SK-N-SH treated with all-trans-retinoic acid at 6 μM for 48 hours (cell line): ENCODE data around the gene PGS1.

Experiments used
- CSDC2 ChIP-seq: fragments of 250-450 bp; sonication (Bioruptor Pico); IDR thresholded peaks from 2 replicates; pipeline ENCODE4 v1.5.0; 2020; ENCODE audit warnings: mild to moderate bottlenecking, moderate library complexity
- PATZ1 ChIP-seq: fragments of 250-450 bp; sonication (Bioruptor Pico); IDR thresholded peaks from 2 replicates; pipeline ENCODE4 v1.8.0; 2020; ENCODE audit warnings: mild to moderate bottlenecking, moderate library complexity, borderline replicate concordance
- RARB ChIP-seq: fragments of 250-450 bp; sonication (Bioruptor Pico); IDR thresholded peaks from 2 replicates; pipeline ENCODE4 v1.8.0; 2021; ENCODE audit warnings: mild to moderate bottlenecking, moderate library complexity
- TOX ChIP-seq: fragments of 250-450 bp; sonication (Bioruptor Pico); IDR thresholded peaks from 2 replicates; pipeline ENCODE4 v1.8.0; 2021; ENCODE audit warnings: mild to moderate bottlenecking, moderate library complexity, borderline replicate concordance
- ZC3H10 ChIP-seq: fragments of 250-450 bp; sonication (Bioruptor Pico); IDR thresholded peaks from 2 replicates; pipeline ENCODE4 v1.5.1; 2021; ENCODE audit warnings: mild to moderate bottlenecking, moderate library complexity
- ZFP30 ChIP-seq: fragments of 450-650 bp; formaldehyde crosslinking; IDR thresholded peaks from 2 replicates; pipeline ENCODE4 v1.5.0; 2022; ENCODE audit warnings: mild to moderate bottlenecking, moderate library complexity

- TF ChIP-seq ZFP30 (CRISPR knock-in tag) (no peak), TOX (CRISPR knock-in tag) (no peak), RARB (no peak), CSDC2 (no peak), ZC3H10 (no peak), PATZ1 (no peak)
Measured at GRCh38 chr17:78418326-78419026, 40.0 kb downstream of the PGS1 start.
